GM12878 (cell line): Measurements from ENCODE around the gene FASTK. TPM values are rescaled to one million over a fixed set of nuclear protein-coding genes. Genes with fewer than 3 reads are reported as not detected.

Experiments
- BACH1 ChIP-seq: fragments of 450-650 bp; IDR thresholded peaks from 2 replicates; pipeline ENCODE4 v1.6.1; 2017; ENCODE audit warnings: mild to moderate bottlenecking, borderline replicate concordance
- JUNB ChIP-seq: IDR thresholded peaks from 2 replicates; pipeline ENCODE4 v1.6.1; 2016; ENCODE audit warnings: antibody characterized with exemption, mild to moderate bottlenecking
- POLR2AphosphoS2 ChIP-seq: IDR thresholded peaks from 2 replicates; pipeline ENCODE4 v1.6.1; 2011; ENCODE audit warnings: low read depth, mild to moderate bottlenecking, low read length, improper control_type of control experiment, moderate library complexity
- RAD21 ChIP-seq: IDR thresholded peaks from 2 replicates; pipeline ENCODE4 v1.6.1; 2011; ENCODE audit warnings: mild to moderate bottlenecking, low read depth, low read length, moderate library complexity; ENCODE audit not compliant: insufficient read depth
- RB1 ChIP-seq: fragments of 450-650 bp; formaldehyde crosslinking; IDR thresholded peaks from 2 replicates; pipeline ENCODE4 v1.6.1; 2017; ENCODE audit warnings: mild to moderate bottlenecking, borderline replicate concordance
- SMAD1 ChIP-seq: fragments of 450-650 bp; IDR thresholded peaks from 2 replicates; pipeline ENCODE4 v1.6.1; 2018; ENCODE audit warnings: mild to moderate bottlenecking, low read depth; ENCODE audit not compliant: partially characterized antibody
- SMC3 ChIP-seq: IDR thresholded peaks from 2 replicates; pipeline ENCODE4 v1.6.1; 2011; ENCODE audit warnings: low read length, improper control_type of control experiment, borderline replicate concordance
- SP1 ChIP-seq: IDR thresholded peaks from one replicate; pipeline ENCODE4 v1.6.1; 2011; ENCODE audit warnings: low read depth, low read length
- ZNF207 ChIP-seq: fragments of 450-650 bp; IDR thresholded peaks from 2 replicates; pipeline ENCODE4 v1.6.1; 2014; ENCODE audit warnings: antibody characterized with exemption, mild to moderate bottlenecking, borderline replicate concordance
- ZSCAN29 ChIP-seq: fragments of 450-650 bp; IDR thresholded peaks from 2 replicates; pipeline ENCODE4 v1.6.1; 2017; ENCODE audit warnings: mild to moderate bottlenecking, moderate library complexity
- polyA plus RNA-seq, 11 experiments: library from polyadenylated mRNA; depleted of rRNA in 4 of 11; unstranded in 6 of 11; stranded (reverse) in 5 of 11; fragments of >200 nt; fragmentation: Nextera tagmentation in 4 of 11; fragmentation: Illumina TruSeq in 1 of 11; extraction: Ambion mirVana in 4 of 11; extraction: Trizol in 1 of 11; gene quantifications; 1 replicate in 1 of 11; 2 replicates in 10 of 11; pipeline versions ENCODE4 v1.2.1 to v1.2.3, GENCODE V29; 2011 to 2016; ENCODE audit warnings: inconsistent platforms in 2 of 11, missing spikeins in 2 of 11, low read depth in 1 of 11
- total RNA-seq, 4 experiments: library from RNA; depleted of rRNA in 3 of 4; stranded (reverse); fragments of >200 nt in 3 of 4; fragmentation: Illumina TruSeq in 1 of 4; extraction: Trizol in 1 of 4; gene quantifications; 2 replicates each; pipeline versions ENCODE4 v1.2.1 to v1.2.3, GENCODE V29; 2013 to 2021
- TF ChIP-seq, protein P1 (sequence below): IDR thresholded peaks from 2 replicates; pipeline ENCODE4 v1.6.1; 2011; ENCODE audit warnings: low read depth, low read length, improper control_type of control experiment, borderline replicate concordance
- TF ChIP-seq, protein P2 (sequence below): fragments of 450-650 bp; IDR thresholded peaks from 2 replicates; pipeline ENCODE4 v1.6.1; 2017; ENCODE audit warnings: borderline replicate concordance
- TF ChIP-seq, protein P3 (sequence below): fragments of 450-650 bp; IDR thresholded peaks from 2 replicates; pipeline ENCODE4 v1.6.1; 2017; ENCODE audit warnings: mild to moderate bottlenecking, moderate library complexity

Gene FASTK
- total and polyA plus RNA-seq, 10 of the 15 experiments (the other 5 are each of a cell fraction or from before 2014, with no cell fraction given): 0.19 to 102 (median 54.5) TPM

DNA sequence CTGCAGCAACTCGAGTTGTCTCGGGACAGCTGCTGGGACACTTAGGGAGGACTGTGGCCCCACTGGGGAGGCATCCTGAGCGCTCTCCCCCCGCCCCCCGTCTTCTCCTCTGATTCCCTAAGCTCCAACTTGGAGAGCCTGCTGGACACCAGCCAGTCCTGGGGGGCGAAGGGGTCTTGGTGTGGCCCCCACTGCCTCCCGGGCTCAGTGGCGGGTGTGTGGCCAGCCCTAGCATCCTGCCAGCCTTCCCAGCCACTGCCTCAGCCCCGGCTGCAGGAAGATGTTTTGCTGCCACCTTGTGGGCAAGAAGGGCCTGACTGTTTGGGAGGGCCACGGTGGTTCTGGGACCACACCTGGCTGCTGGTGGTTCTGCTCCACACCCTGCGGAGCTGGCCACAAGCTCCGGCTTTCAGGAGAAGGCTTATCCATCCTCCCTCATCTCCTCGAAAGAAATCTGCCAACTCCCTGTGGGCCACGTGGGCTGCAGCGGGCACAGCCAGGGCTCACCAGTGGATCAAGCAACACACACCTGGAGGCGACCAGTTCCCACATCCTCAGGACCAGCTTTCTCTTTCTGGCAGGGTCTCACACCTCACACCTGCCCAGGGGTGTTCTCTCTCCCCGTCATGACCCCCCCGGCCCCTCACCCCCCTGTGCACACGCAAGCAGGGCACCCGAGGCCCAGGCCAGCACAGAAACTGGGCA, 30.5 kb upstream of the FASTK start (continued):
- TF ChIP-seq BACH1 (no peak), RAD21 (peak; percentile 88), SP1 (no peak), ZNF207 (no peak), SMAD1 (no peak), RB1 (peak; percentile 75; the same call in 1 of the 2 replicates), SMC3 (peak; percentile 73), ZSCAN29 (0 out of 2 replicates have a peak, but pooled peaks have one; percentile 19), JUNB (no peak), POLR2AphosphoS2 (no peak)
- TF ChIP-seq, protein P1, sequence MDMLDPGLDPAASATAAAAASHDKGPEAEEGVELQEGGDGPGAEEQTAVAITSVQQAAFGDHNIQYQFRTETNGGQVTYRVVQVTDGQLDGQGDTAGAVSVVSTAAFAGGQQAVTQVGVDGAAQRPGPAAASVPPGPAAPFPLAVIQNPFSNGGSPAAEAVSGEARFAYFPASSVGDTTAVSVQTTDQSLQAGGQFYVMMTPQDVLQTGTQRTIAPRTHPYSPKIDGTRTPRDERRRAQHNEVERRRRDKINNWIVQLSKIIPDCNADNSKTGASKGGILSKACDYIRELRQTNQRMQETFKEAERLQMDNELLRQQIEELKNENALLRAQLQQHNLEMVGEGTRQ: no peak
- TF ChIP-seq, protein P2, sequence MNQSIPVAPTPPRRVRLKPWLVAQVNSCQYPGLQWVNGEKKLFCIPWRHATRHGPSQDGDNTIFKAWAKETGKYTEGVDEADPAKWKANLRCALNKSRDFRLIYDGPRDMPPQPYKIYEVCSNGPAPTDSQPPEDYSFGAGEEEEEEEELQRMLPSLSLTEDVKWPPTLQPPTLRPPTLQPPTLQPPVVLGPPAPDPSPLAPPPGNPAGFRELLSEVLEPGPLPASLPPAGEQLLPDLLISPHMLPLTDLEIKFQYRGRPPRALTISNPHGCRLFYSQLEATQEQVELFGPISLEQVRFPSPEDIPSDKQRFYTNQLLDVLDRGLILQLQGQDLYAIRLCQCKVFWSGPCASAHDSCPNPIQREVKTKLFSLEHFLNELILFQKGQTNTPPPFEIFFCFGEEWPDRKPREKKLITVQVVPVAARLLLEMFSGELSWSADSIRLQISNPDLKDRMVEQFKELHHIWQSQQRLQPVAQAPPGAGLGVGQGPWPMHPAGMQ: no peak
- TF ChIP-seq, protein P3, sequence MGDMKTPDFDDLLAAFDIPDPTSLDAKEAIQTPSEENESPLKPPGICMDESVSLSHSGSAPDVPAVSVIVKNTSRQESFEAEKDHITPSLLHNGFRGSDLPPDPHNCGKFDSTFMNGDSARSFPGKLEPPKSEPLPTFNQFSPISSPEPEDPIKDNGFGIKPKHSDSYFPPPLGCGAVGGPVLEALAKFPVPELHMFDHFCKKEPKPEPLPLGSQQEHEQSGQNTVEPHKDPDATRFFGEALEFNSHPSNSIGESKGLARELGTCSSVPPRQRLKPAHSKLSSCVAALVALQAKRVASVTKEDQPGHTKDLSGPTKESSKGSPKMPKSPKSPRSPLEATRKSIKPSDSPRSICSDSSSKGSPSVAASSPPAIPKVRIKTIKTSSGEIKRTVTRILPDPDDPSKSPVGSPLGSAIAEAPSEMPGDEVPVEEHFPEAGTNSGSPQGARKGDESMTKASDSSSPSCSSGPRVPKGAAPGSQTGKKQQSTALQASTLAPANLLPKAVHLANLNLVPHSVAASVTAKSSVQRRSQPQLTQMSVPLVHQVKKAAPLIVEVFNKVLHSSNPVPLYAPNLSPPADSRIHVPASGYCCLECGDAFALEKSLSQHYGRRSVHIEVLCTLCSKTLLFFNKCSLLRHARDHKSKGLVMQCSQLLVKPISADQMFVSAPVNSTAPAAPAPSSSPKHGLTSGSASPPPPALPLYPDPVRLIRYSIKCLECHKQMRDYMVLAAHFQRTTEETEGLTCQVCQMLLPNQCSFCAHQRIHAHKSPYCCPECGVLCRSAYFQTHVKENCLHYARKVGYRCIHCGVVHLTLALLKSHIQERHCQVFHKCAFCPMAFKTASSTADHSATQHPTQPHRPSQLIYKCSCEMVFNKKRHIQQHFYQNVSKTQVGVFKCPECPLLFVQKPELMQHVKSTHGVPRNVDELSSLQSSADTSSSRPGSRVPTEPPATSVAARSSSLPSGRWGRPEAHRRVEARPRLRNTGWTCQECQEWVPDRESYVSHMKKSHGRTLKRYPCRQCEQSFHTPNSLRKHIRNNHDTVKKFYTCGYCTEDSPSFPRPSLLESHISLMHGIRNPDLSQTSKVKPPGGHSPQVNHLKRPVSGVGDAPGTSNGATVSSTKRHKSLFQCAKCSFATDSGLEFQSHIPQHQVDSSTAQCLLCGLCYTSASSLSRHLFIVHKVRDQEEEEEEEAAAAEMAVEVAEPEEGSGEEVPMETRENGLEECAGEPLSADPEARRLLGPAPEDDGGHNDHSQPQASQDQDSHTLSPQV: no peak
